GM10847 (cell line): Measurements from ENCODE around the gene LRP2.

Experiments
- POLR2A ChIP-seq: IDR thresholded peaks from 2 replicates; pipeline ENCODE4 v1.6.1; 2011; ENCODE audit not compliant: insufficient read length; ENCODE audit errors: extremely low read depth

Gene LRP2

GRCh38 chr2:169362118-169362893, at the start of gene LRP2:
Gene LRP2, minus strand, starts transcription at chr2:169362534. Its CDS starts 135 bp downstream, at chr2:169362399.
- no peak for TF ChIP-seq POLR2A

GRCh38 chr2:169406891-169407290, 44.6 kb upstream of the LRP2 start:
- no peak for TF ChIP-seq POLR2A

DNA sequence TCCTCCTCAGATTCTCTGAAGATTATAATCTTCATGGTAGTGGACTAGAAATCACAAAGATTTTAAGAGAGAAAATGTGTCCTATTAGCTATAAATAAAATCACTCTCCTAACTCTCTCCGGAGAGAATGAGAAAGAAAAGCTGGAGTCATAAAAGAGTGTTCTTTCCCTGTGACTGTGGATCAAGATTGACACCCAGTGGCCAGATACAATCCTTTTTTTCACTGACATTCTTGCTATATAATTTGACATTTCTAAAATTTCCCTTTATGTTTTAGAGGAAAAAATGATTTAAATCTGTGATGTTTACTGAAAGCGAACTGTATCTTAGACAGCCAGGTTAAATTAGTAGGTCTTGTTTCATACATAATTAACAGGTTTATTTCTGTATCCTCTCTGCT, 35.4 kb upstream of the LRP2 start:
- TF ChIP-seq POLR2A, result no peak

- TF ChIP-seq POLR2A, result no peak
Measured at GRCh38 chr2:169395821-169396374, 33.6 kb upstream of the LRP2 start.

DNA sequence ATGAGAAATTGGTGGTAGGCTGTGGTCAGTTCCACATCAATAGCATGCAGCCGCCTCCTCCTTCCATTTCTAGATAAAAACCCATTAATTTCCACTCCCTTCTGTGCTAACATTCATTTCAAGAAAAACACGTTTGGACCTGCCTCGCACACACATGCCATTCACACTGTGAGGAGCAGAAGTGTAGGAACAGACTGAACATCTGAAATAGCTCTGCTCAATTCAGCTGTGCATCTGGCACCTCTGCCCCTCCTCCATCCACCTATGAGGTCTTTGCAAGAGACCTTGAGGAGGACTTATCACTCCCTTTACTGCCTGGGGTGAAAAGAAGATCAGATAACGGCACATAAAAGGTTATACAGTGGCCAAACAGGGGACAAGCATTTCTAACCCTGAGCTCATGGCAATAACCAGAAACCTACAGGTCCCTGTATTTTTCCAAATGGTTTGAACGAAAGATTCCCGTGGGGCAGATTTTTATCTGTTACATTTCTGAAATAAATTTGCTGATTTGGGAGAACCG, 30.8 kb upstream of the LRP2 start:
- TF ChIP-seq POLR2A, result no peak

GRCh38 chr2:169391236-169391635, 28.9 kb upstream of the LRP2 start:
- TF ChIP-seq POLR2A, result no peak

- TF ChIP-seq POLR2A, result no peak
Measured at GRCh38 chr2:169388161-169388560, 25.8 kb upstream of the LRP2 start.

- no peak for TF ChIP-seq POLR2A
Measured at GRCh38 chr2:169386722-169387121, 24.4 kb upstream of the LRP2 start.

- TF ChIP-seq POLR2A, result no peak
Measured at GRCh38 chr2:169384816-169385215, 22.5 kb upstream of the LRP2 start.

GRCh38 chr2:169372561-169372960, 10.2 kb upstream of the LRP2 start:
- no peak for TF ChIP-seq POLR2A

DNA sequence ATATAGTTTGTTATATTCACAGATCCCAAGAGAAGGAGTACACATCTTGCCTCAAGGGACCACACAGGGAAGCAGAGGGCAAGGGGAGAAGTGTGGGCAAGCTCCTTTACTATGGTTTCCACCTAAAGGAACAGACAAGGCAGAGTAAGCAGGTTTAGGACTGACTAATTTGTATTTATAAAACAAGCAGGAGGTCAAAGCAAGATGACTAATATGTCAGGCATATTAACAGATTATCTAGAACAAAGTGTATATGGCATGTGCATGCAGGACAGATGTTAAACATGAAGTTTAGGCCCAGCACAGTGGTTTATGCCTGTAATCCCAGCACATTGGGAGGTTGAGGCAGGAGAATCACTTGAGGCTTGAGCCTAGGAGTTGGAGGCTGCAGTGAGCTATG, 3.7 kb upstream of the LRP2 start:
- TF ChIP-seq POLR2A, result no peak

DNA sequence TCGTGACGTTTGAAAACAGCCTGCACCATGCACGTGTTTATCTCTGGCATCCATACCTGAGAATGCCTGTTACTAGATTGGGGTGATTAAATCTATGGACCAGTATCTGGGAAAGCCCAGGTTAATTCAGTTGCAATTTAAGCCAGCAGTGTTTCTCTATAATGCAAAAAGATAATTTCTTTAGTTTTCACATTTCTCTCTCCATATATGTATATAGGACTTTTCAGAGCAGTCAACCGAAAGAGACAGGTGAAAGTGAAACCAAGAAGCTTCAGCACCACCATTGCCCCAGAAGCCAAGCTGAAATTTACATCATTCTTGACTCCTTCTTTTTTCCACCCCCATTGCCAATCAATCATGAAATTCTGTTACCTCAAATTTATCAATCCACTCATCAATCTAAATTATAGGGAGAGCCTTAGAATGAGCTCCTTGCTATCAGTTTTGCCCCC, 2.7 kb upstream of the LRP2 start:
- no peak for TF ChIP-seq POLR2A

- TF ChIP-seq POLR2A, result no peak
Measured at GRCh38 chr2:169363560-169364150, 1.3 kb upstream of the LRP2 start.

DNA sequence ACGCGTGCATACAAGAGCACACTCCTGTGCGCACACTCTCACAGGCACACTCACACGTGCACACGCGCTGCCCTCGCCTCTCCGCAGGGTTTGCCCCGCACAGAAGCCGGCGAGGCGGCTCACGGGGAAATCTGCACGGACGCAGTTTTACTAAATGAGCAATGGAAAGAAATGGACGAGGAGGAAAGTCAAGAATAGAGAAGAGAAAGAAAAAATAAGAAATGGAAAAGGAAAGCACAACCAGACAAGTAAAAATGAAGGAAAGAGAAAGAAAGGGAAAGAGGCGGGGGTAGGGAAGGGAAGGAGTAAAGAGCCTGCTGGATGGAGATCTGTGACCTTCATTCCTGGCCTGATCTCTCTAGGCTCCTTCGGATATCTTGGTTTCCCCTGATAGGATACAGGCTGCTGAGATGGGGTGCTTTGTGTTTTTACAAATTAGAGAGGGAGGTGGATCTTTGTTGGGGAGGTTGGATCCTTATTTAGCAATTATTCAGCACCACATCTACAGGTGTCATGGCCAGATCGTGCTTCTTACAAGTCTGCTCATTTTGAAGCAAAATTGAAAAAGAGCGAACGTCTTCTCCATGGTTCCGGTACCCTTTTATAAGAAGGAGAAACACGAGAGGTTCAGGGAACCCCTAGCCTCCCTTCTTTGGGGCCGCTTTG, 693 bp upstream of the LRP2 start:
- no peak for TF ChIP-seq POLR2A

DNA sequence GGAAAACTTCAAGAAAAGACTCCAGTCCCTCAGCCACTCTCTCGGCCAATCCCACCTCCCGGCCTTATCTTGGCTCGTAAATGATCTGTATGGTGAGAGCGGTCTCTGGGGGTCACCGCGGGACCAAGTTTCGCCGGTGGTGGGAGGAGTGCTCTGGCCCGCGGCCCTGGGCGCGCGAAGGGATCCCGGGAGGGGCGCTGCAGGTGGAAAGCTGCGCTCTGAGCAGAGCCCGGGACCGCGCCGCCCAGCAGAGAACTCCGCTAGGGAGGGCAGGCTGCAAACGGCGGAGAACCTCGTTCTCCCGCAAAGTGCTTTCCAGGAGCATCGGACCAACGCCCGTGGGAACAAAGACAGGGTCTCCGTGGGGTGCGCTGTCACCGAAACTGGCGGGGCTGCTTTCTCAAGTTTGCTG, 622 bp downstream of the LRP2 start:
- no peak for TF ChIP-seq POLR2A
